ENCODE measurements around the gene OR2T6. TPM values are rescaled to one million over a fixed set of nuclear protein-coding genes. Genes with fewer than 3 reads are reported as not detected.

The OR2T6 gene
- total RNA-seq, 4 donors from 2014 or later = not detected

- Histone ChIP-seq H3K36me3 (no peaks in the 10 kb centered on the region), H3K27me3 (no peaks in the 10 kb centered on the region), H3K4me3 (no peak overlapping the region), H3K4me1 (no peaks in the 10 kb centered on the region), H3K9me3 (peaks cover 0 to 11% (median 3%) of the 10 kb centered on the region in 4 donors), H3K27ac (replicated peaks in 1 of 4) (no peak overlapping the region)
- no peak for DNase-seq (ENCODE audit: extremely low spot score)
- TF ChIP-seq CTCF (IDR thresholded peaks at IDR 0.05) (no peak), POLR2AphosphoS5 (IDR thresholded peaks at IDR 0.05) (no peak), EP300 (IDR thresholded peaks at IDR 0.05) (no peak), POLR2A (IDR thresholded peaks at IDR 0.05; ENCODE audit: low read depth) (no peak)
- intact Hi-C loops (cut with DNase I) = no loop called here
Measured at GRCh38 chr1:248366609-248367008, 8.9 kb upstream of the OR2T6 start.

DNA sequence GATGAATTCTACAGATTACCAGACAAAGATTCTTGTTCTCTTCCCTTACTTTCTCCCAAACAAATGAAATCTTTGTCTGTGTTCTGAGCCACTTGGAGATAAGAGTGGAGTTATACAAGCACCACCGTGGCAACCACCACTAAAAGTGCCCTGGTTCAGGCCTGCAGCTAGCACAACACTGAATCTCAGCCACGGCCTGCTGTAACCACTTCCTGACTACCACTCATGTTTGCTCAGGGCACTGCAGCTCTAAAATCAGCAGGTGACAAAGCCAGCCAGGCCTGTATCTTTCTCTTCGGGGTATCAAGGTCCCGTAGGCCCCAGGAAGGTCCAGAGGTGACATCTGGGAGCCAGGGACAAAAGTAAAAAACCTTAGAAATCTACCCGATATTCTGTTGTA, 3.2 kb upstream of the OR2T6 start:
- H3K36me3 ChIP-seq = no peaks in the 10 kb centered on the region
- no peak for DNase-seq (ENCODE audit: extremely low spot score)
- intact Hi-C loops (cut with DNase I) = no loop called here
- 56% methylated on average over 3 of the region's 5 CpGs for WGBS
- no peaks in the 10 kb centered on the region for H3K27me3 ChIP-seq
- no peak overlapping the region for H3K27ac ChIP-seq (replicated peaks in 1 of 4)
- H3K9me3 ChIP-seq = no peaks in the 10 kb centered on the region
- H3K4me3 ChIP-seq = no peak overlapping the region
- TF ChIP-seq POLR2A (IDR thresholded peaks at IDR 0.05; ENCODE audit: low read depth) = no peak
- no peaks in the 10 kb centered on the region for H3K4me1 ChIP-seq

DNA sequence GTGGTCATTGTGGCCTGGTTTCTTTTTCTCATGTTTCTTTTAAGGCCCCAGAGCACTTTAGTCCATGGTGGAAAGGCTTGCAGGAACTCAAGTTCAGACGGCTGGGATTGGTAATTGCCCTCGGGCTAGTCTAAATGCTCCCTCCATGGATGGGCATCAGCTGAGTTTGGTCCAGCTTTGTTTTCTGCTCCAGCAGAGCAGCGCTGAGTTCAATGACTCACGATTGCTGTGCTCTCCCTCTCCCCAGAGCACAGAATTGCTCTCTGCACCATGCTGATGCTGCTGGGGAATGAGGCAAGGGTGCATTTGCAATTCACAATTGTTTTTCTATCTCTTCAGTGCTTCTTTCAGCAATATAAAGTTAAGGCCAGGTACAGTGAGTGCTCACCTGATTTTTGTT, 1.8 kb upstream of the OR2T6 start:
- Histone ChIP-seq H3K4me3 (no peak overlapping the region), H3K27ac (replicated peaks in 1 of 4) (no peak overlapping the region), H3K27me3 (no peaks in the 10 kb centered on the region), H3K36me3 (no peaks in the 10 kb centered on the region), H3K9me3 (no peaks in the 10 kb centered on the region), H3K4me1 (no peaks in the 10 kb centered on the region)
- intact Hi-C loops (cut with DNase I) = no loop called here
- WGBS = 64% methylated on average over 4 of the region's 4 CpGs
- DNase-seq (ENCODE audit: extremely low spot score) = no peak
- no peak for TF ChIP-seq CTCF (IDR thresholded peaks at IDR 0.05)
- no peak for TF ChIP-seq EP300 (IDR thresholded peaks at IDR 0.05)
- TF ChIP-seq POLR2A (IDR thresholded peaks at IDR 0.05; ENCODE audit: low read depth) = no peak
- no peak for TF ChIP-seq POLR2AphosphoS5 (IDR thresholded peaks at IDR 0.05)

DNA sequence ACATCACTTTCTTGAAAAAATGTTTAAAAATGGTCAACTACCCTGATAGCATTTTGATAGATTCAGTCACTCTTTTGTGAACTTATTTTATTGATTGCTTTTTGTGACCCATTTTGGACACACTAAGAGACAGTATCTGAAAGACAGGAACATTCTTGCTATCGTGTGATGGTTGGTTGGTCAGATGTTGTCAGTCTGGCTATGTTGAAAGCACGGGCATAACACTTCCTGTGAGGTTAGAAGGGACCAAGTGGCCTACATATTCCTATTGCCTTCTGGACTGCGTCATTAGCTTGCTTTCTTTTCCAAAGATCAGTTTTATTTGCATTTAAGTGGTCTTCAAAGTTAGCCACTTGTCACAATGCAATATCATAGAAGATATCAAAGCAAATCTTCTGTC, 1.4 kb downstream of the OR2T6 start:
- Histone ChIP-seq H3K36me3 (no peaks in the 10 kb centered on the region), H3K4me1 (no peaks in the 10 kb centered on the region), H3K9me3 (no peaks in the 10 kb centered on the region), H3K27ac (replicated peaks in 1 of 4) (no peak overlapping the region), H3K4me3 (no peak overlapping the region), H3K27me3 (no peaks in the 10 kb centered on the region)
- 62% methylated on average over 3 of the region's 3 CpGs for WGBS
- TF ChIP-seq POLR2AphosphoS5 (IDR thresholded peaks at IDR 0.05) (no peak), EP300 (IDR thresholded peaks at IDR 0.05) (no peak), CTCF (IDR thresholded peaks at IDR 0.05) (no peak), POLR2A (IDR thresholded peaks at IDR 0.05; ENCODE audit: low read depth) (no peak)
- DNase-seq (ENCODE audit: extremely low spot score) = no peak
- intact Hi-C loops (cut with DNase I) = no loop called here

DNA sequence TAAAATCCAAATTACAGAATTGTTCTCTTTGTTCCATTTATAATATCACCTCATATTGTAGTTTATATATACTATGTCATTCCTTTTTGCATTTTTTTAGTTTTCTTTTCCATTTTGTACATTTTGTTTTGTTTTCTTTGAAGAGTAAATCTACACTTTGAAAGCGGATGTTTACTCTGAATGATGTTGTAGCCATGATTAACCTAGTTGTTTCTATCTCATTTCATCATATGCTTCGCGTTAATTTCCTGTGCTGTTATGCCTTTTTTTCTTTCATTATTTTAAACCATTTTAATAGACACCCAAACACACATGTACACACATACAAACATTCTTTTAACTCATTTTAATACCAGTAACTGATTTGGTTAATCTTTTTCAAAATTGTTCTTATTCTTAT, 5.3 kb downstream of the OR2T6 start:
- TF ChIP-seq CTCF (IDR thresholded peaks at IDR 0.05) (no peak), POLR2AphosphoS5 (IDR thresholded peaks at IDR 0.05) (no peak), EP300 (IDR thresholded peaks at IDR 0.05) (no peak), POLR2A (IDR thresholded peaks at IDR 0.05; ENCODE audit: low read depth) (no peak)

More for the DNA sequence above, 5.3 kb downstream of the OR2T6 start:
- DNase-seq (ENCODE audit: extremely low spot score) = no peak
- Histone ChIP-seq H3K4me3 (no peak overlapping the region), H3K36me3 (no peaks in the 10 kb centered on the region), H3K4me1 (no peaks in the 10 kb centered on the region), H3K27ac (replicated peaks in 1 of 4) (no peak overlapping the region), H3K27me3 (peaks cover 0 to 10% (median 0%) of the 10 kb centered on the region in 4 donors), H3K9me3 (no peaks in the 10 kb centered on the region)
- intact Hi-C loops (cut with DNase I) = no loop called here
- 82% methylated on average over 3 of the region's 3 CpGs for whole genome bisulfite sequencing
